SH-SY5Y (cell line): ENCODE results near the gene LTBP2.

Source experiments
- GATA2 ChIP-seq: IDR thresholded peaks from 2 replicates; pipeline ENCODE4 v1.6.1; 2011; ENCODE audit warnings: mild to moderate bottlenecking, low read depth, low read length
- GATA3 ChIP-seq: IDR thresholded peaks from 2 replicates; pipeline ENCODE4 v1.6.1; 2011; ENCODE audit warnings: low read depth, mild to moderate bottlenecking, low read length, moderate library complexity

DNA sequence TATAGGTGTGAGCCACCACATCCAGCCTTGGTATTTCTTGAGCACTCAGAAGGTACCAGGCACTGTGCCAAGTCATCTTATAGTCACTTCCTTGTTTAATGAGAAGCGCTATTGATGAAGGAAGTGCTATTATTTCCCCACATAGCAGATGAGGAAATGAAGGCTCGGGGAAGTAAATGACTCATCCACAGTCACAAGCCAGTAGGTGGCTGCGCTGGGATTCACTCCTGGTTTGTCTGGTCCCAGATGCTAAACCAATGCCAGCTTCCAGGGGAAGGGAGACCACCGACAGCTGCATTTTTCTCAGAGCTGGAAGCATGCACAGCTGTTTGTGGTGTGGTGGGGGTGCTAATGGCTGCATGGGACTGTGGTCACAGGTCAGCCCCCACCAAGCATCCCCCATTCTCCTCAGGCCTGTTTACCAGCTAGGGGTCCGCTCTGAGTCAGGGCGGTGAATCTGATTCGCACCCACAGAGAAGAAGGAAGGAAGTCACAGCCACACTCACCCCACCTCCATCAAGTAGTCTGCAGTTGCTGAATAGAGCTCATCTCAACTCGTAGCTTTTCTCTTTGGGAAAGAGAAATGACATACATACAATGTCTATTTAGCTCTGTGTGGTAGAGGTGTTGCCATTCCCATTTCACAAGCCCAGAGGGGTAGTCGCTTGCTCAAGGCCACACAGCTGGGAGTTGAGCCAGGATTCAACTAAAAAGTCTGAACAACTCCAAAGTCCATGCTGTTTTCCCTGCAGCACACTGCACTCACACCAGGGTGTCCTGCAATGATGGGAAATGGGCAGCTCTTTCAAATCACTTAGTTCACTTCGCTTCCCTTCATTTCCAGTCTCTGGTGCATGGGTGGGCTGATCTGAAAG lies 6.3 kb upstream of the LTBP2 start:
- TF ChIP-seq GATA2 (no peak), GATA3 (no peak)
